Kidney glomerular epithelial cell (primary cell): ENCODE data around the gene TNFAIP8L2.

Source experiments
- DNase-seq: peaks from one replicate; lab custom pipeline; 2025; lab: John Stamatoyannopoulos, UW

The TNFAIP8L2 gene

GRCh38 chr1:151156515-151156819 lies at the start of gene TNFAIP8L2:
TNFAIP8L2 (plus strand) TSS chr1:151156649; CDS start chr1:151158698, 2,049 bp downstream.
- DNase-seq: no peak

- DNase-seq: no peak
These were observed 49.6 kb upstream of the TNFAIP8L2 start for GRCh38 chr1:151106894-151107293.

- no peak for DNase-seq
These were observed 48.1 kb upstream of the TNFAIP8L2 start for GRCh38 chr1:151108331-151108730.

GRCh38 chr1:151113877-151114276 lies 42.6 kb upstream of the TNFAIP8L2 start:
- no peak for DNase-seq

GRCh38 chr1:151124763-151125403 lies 31.6 kb upstream of the TNFAIP8L2 start:
- no peak for DNase-seq

GRCh38 chr1:151128800-151129199 lies 27.6 kb upstream of the TNFAIP8L2 start:
- no peak for DNase-seq

- peak; percentile 13 for DNase-seq
These were observed 25.4 kb upstream of the TNFAIP8L2 start for GRCh38 chr1:151130987-151131586.

GRCh38 chr1:151131701-151132334 lies 24.6 kb upstream of the TNFAIP8L2 start:
- DNase-seq: no peak

GRCh38 chr1:151132335-151133017 lies 24.0 kb upstream of the TNFAIP8L2 start:
- no peak for DNase-seq

GRCh38 chr1:151133018-151133806 lies 23.2 kb upstream of the TNFAIP8L2 start:
- DNase-seq: no peak

GRCh38 chr1:151134396-151134795 lies 22.1 kb upstream of the TNFAIP8L2 start:
- DNase-seq: no peak

GRCh38 chr1:151134991-151135390 lies 21.5 kb upstream of the TNFAIP8L2 start:
- no peak for DNase-seq

- no peak for DNase-seq
These were observed 20.7 kb upstream of the TNFAIP8L2 start for GRCh38 chr1:151135433-151136385.

GRCh38 chr1:151137789-151138188 lies 18.7 kb upstream of the TNFAIP8L2 start:
- no peak for DNase-seq

GRCh38 chr1:151142411-151143056 lies 13.9 kb upstream of the TNFAIP8L2 start:
- DNase-seq: no peak

- DNase-seq: no peak
These were observed 13.4 kb upstream of the TNFAIP8L2 start for GRCh38 chr1:151143057-151143435.

- no peak for DNase-seq
These were observed 12.5 kb upstream of the TNFAIP8L2 start for GRCh38 chr1:151143986-151144385.

- no peak for DNase-seq
These were observed 11.8 kb upstream of the TNFAIP8L2 start for GRCh38 chr1:151144474-151145303.

- DNase-seq: no peak
These were observed 11.0 kb upstream of the TNFAIP8L2 start for GRCh38 chr1:151145304-151146071.
